Fibroblast of skin of abdomen (primary cell): ENCODE data around the gene KLK4. TPM values are rescaled to one million over a fixed set of nuclear protein-coding genes. Genes with fewer than 3 reads are reported as not detected.

Experiments
- DNase-seq: peaks from one replicate; pipeline ENCODE4 v3.0.0-alpha.2; 2013
- polyA plus RNA-seq, 2 experiments: library from polyadenylated mRNA; unstranded; fragments of 120-200 nt; gene quantifications; one replicate each; pipeline ENCODE4 v1.2.1, GENCODE V29; 2013; ENCODE audit not compliant: insufficient read length in 2 of 2

Gene KLK4, protein sequence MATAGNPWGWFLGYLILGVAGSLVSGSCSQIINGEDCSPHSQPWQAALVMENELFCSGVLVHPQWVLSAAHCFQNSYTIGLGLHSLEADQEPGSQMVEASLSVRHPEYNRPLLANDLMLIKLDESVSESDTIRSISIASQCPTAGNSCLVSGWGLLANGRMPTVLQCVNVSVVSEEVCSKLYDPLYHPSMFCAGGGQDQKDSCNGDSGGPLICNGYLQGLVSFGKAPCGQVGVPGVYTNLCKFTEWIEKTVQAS
- not detected for polyA plus RNA-seq (2013, experiment 1 of 2; ENCODE audit: insufficient read length)
- not detected for polyA plus RNA-seq (2013, experiment 2 of 2; ENCODE audit: insufficient read length)

DNA sequence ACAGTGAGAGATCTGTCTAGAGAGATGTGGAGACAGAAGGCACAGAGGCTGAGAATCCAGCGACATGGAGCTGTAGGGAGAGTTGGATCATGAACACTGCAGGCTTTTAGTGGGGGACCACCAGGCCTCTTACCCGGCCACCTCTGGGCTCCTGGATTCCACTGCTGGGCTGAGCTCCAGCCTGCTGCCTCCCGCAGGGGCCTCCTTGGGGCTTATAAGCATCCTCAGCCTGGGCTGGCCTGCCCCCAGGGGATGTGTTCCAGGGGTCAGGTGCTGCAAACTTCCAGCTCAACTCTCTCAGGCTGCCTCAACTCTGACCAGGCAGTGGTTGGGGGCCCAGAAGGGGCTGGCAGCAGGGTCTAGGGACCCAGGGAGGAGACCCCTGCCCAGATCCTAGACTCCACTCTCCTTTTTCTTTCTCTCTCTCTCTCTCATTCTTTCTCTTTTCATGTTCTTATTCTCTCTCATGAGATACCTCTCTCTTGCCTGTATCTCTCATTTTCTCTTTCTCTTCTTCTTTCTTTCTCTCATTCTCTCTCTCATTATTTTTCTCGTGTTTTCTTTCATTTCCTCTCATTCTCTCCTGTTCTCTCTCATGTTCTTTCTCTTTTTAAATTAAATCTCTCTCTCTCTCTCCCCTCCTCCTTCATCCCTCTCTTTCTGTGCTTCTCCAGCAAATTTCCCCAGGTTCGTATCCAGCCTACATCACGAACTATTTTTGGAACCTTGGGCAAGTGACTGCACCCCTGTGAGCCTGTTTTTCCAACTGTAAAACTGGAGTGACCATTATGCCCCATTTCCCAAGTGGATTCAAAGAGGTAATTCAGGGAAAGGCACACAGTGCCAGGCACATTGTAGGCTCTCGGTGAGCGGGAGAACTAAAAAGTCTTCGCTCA is at the start of gene KLK4:
TSS of gene KLK4 (minus strand) at position 190 of the 896 bp plus-strand sequence. CDS start 657 bp downstream, outside the sequence.
- no peak for DNase-seq

DNA sequence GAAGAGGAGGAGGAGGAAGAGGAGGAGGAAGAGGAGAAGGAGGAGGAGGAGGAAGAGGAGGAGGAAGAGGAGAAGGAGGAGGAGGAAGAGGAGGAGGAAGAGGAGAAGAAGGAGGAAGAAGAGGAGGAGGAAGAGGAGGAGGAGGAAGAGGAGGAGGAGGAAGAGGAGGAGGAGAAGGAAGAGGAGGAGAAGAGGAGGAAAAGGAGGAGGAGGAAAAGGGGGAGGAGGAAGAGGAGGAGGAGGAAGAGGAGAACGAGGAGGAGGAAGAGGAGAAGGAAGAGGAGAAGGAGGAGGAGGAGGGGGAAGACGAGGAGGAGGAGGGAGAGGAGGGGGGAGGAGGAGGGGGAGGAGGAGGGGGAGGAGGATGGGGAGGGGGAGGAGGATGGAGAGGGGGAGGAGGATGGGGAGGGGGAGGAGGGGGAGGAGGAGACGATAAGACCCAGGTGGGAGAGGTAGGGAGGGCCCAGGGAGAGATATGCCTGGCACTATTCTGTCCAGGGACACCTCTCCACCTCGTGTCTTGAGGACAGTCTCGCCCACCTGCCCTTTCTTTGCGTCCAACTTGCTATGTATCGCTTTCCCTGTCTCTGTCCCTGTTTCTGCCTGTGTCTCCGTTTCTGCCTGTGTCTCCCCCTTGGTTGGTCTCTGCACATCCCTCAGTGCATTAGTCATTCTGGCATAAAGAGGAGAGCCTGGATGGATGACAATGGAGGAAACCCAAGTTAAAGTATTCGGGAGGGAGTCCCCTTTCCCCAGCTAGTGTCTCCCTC is 48.7 kb upstream of the KLK4 start:
- no peak for DNase-seq

DNA sequence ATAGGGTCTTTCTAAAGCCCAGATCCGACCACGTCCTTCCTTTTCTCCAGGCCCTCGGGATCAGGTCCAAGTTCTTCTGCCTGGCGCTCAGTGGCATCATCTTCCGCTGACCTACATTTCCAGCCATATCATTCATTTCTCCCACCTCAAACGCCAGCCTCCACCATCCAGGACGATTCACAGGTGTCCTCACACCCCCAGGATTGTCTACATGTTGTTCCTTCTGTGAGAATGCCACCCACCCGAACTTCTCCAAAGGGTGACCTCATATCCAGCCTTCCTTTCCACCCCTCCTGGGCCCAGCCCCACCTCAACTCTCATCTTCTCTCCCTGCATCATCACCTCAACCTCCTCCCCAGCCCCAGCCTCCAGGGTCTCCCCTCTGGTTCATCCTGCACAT is 46.4 kb upstream of the KLK4 start:
- no peak for DNase-seq

DNA sequence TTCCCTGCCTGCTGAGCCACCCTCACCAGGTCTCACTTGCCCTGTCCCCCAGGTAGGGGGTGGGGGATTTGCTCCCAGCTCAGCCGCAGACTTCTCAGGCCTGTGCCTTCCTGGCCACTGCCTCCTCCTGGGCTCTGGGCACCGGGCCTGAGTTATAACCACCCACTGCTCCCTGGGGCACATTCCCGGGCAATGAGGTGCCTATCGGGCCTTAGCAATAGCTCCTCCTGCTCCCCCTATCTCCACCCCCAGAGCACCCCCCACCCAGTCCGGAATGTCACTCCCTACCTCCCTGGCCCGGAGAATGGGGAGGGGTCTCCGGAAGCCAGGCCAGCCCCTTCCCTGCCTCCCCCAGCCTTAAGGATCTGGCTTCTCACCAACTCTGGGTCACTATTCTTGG is 41.7 kb upstream of the KLK4 start, which contains the start of gene KLK5:
TSS of gene KLK5 (minus strand) at position 129 of the 400 bp plus-strand sequence. CDS start 381 bp downstream, outside the sequence.
- no peak for DNase-seq

DNA sequence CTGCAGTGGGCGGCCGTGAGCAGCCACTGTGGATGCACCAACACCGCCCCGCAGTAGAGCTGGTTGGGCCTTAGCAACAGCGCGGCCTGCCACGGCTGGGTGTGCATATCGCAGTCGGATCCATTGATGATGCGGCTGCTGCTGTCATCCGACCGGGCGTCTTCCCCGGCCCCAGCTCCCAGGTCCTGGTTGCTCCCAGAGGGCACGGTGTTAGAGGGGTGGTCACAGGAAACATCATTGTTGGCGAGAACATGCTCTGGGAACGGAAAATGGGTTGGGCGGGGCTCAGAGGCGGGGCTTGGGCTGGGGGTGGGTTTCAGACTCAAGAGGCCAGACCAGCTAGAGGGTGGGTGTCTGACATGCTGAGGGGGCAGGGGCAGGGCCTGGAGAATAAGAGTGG is 38.7 kb upstream of the KLK4 start:
- DNase-seq = no peak

DNA sequence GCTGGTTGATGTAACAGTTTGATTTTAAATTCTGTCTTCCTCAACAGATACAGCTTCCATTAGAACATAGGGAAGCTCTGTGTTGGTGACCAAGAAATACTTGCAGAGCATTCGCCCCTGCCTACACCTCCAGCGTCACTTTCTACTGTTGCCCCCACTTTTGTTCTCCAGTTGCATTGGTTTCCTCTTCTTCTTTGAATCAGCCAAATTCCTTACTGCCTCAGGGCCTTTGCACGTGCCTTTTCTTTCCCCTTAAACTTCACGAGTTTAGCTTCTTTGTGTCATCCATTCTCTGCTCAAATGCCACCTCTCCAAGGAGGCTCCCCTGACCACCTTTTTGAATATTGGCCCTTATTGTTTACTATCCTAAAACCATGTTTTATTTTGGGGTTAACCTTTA is 35.9 kb upstream of the KLK4 start:
- DNase-seq = no peak

DNA sequence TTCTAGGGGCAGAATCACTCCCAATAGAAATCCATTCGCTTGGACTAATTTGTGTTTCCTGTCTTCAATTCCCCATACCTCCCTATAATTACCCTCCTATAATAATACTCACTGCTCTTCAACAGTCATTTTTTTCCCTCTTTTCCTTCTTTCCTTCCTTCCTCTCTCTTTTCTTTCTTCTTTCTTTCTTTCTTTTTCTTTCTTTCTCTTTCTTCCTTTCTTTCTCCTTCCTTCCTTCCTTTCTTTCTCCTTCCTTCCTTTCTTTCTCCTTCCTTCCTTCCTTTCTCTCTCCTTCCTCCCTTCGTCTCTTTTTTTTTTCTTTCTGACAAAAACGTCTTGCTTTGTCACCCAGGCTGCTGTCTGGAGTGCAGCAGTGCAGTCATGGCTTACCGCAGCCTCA is 33.6 kb upstream of the KLK4 start:
- no peak for DNase-seq

DNA sequence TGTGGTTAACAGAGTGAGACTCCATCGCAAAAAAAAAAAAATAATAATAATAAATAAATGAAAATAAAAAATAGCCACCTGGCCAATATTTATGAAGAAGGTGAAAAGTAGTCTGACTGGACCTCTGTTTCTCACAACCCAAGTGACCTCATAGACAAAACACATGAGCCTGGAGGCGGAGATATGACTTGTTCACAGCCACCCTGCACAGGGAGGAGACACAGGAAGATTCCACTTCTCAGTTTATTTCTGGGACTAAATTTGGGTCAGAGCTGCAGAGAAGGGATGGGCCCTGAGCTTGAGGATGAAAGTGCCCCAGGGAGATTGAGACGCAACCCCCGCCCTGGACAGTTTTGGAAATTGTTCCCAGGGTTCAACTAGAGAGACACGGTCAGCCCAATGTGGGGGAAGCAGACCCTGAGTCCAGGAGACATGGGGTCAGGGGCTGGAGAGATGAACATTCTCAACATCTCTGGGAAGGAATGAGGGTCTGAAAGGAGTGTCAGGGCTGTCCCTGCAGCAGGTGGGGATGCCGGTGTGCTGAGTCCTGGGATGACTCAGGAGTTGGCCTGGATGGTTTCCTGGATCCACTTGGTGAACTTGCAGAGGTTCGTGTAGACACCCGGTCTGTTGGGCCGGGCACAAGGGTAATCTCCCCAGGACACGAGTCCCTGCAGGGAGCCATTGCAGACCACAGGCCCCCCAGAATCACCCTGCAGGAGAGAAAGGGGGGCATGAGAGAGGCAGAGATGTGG is 32.1 kb upstream of the KLK4 start:
- no peak for DNase-seq

DNA sequence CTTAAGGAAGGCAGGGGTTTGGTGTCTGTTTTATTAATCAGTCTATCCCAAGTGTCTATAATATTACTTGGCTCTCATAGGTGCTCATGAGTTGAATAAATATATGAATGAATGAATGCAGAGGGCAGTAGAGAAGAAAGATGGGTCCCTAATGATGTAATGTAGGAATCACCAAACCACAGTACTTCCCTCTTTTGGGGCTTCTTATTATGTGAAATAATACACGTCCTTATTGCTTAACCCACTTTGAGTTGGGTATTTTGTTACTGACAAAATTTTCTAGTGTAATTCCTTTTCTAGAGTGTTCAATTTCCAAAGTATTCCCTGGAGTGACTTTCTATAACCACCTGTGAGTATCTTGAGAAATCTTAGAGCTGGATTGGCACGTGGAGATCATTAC is 28.4 kb upstream of the KLK4 start:
- DNase-seq = no peak

DNA sequence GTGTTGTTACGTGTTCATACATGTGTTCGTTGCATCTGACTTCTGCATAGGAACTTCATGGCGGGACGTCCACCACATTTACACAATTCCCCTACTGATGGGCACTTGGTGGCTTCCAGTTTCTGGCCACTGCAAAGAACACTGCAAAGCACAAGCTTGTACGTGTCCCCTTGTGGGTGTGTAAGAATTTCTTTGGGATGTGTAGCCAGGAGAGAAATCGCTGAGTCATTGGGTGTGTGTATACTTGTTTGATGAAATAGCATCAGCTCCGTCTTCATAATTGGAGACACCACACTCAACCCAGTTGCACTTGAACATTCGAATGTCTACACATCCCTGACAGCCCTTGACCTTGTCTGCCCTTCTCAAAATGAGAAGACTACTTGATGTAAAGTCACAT is 22.4 kb upstream of the KLK4 start:
- DNase-seq = no peak

DNA sequence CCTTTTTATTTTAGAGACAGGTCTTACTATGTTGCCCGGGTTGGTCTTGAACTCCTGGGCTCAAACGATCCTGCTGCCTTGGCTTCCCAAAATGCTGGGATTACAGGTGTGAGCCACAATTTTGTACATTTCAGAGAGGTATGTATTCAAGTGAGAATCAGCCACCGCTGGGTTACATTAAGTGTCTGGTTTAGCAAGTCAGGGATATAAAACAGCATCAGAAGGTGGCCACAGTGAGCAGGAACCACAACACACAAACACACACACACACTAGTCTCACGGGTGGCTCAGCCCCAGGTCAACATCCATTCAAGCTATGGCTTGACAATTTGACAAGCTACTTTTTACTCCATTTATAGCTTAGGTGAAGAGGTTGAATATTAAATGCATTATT is 21.5 kb upstream of the KLK4 start:
- no peak for DNase-seq

DNA sequence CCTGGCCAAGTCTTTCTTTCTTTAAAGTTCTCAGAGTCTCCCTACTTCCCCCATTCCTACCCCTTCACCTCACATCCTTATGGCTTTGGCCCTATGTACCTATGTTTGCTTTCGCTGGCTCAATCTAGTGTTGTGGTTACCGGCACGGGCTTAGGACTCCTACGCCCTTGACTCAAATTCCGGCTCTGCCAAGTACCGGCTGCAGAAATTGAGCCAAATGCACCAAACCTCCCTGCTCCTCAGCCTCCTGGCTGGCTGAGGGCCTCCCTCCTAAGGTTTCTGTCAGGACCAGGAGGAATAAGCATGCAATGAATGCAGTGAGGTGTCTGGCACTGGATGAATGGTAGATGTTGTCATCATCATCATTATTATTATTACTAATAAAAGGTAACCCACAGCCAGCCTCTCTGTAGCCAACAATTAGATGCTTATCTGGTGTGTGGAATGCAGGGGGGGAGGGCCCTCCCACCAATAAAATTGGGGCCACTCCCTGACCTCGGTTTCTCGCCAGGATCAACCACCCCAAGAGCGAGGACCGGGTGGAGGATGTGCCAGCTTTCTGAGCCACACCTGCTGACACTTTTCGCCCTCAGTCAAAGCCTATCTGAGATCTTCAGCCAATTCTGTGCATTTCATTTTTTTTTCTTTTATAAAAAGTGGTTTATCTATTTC is 21.0 kb upstream of the KLK4 start:
- DNase-seq = no peak

DNA sequence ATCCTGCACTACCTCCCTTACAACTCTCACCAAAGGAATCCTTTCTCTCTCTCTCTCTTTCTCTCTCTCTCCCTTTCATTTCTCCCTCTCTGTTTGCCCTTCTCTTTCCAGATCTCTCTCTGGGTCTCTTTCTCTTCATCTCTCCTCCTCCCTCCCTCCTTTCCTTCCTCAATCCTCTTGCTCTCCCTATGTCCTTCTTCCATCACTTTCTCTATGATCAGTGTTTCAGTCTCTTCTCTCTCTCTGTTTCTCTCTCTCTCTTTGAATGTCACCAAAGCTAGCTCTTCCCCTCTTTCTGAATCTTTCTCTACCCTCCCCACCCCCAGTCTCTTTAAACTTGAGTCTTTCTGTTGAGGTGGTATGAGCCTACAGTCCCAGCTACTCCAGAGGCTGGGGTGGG is 19.8 kb upstream of the KLK4 start:
- no peak for DNase-seq

DNA sequence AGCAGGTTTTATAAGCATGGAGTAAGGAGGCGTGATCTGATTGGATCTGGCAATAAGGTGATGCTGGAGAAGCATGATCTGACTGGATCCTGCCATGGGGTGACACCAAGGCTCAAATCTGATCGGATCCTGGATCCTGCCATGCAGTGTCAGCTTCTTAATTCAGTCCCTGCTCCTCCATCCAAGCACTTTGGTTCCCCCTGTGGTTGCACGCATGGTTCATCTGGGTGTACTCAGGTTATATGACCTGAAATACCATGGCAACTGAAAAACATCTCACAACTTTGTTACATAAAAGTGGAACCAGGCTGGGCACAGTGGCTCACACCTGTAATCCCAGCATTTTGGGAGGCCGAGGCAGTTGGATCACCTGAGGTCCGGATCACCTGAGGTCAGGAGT is 17.6 kb upstream of the KLK4 start:
- no peak for DNase-seq

DNA sequence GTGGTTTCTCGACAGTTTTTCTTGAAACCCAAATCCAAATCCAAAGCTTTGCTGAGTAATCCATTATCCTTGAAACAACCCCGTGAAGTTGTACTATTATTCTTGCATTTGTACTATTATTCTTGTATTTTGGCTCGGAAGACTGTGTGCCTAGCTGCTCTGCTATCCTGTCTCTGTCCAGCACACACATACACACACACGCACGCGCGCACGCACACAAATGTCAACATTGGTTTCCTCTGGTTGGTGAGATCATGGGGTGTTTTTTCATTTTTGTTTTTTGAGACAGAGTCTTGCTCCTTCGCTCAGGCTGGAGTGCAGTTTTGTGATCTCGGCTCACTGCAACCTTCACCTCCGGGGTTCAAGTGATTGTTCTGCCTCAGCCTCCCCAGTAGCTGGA is 14.9 kb upstream of the KLK4 start:
- DNase-seq = no peak

DNA sequence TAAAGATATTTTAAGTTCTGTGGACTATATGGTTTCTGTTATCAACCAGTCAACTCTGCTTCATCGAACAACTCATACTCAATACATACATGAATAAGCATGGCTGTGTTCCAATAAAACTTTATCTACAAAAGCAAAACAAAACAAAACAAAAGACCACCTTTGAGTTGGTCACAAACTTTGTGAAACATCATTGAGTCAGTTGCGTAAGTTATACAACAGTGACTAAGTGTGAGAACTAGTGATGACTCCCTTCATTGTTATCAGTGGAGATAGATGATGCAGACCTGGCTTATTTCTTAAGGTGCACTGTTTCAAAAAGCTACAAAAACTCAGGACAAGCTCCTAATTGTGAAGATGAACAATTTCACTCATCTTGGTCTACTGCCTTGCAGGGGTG is 14.5 kb upstream of the KLK4 start:
- no peak for DNase-seq

DNA sequence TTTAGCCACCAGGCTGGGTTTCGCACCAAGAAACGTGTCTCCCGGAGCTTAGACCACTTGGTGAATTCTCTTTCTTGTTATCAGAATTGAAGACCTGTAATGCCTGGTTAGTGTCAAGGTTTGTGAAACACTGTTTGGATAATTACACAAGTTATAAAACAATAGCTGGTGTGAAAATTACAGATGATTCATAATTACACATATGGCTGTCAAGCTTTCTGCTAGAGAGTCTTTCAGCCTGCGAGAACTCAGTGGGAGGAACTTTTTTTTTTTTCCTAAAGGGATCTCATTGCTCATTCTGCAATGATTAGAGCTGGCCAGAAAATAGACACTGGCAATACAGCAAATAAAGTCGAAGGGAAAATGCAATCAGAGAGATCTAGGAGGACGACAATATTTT is 13.4 kb upstream of the KLK4 start:
- DNase-seq = no peak

DNA sequence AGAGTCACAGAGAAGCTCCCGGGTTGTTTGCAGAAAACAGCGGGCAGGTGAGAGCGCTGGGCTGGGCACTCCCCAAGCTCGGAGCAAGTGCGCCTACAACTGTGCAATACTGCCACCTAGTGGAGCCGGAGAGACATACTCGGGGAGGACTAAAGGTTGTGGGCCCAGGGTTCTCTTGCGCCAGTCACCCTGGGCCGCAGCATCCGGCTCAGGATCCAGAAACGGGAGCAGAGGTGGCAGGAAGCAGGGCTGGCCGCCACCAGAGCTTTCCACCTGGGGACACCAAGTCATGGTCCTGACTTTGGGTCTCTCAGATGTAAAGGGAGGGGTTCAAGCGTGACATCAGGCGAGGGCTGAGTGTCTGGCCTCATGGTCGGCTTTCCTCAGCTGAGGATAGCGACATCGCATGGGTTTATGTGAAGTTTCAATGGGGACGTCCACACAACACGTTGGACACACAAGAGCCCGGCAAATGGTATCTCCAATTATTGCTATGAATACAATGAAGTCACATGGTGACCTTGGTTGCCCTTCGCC is 11.2 kb upstream of the KLK4 start:
- DNase-seq = peak; percentile 66

DNA sequence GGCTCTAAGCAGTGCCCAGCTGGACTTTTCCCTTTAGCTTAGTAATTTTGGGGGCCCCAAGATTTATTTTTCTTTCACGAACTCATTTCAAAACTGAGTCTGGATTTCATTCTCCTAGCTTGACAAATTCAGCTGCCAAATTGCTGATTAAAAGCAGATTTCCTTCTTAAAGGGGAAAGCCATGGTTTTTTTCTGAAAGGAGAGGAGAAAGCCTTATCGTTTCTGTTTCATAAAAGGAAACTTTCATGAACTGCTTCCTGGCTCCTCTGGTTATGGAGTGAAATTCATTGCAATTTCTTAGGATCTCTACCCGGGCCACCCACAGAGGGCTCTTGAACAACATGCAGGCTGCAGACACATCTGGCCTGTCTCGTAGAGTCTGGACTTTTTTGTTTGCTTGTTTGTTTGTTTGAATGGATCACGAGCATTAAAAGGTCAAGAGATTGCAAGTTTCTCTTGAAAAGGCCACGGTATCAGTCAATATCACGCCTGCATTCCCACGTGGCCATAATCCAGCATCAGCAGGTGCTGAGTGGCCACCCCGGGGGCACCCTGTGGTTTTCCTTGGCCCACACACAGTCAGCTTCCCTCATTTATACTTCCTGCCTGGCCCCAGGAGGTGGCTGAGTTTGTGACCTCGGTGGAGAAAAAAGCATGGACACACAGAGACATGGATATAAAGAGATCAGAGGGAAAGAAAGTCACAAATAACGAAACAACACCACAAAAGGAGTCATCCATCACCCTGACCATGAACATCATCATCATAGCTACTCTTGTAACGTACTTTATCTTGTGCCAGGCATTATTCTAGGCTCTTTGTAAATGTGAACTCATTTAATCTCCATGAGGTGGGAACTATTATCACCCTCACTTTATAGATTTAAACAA is 10.5 kb upstream of the KLK4 start:
- peak; percentile 15 for DNase-seq

DNA sequence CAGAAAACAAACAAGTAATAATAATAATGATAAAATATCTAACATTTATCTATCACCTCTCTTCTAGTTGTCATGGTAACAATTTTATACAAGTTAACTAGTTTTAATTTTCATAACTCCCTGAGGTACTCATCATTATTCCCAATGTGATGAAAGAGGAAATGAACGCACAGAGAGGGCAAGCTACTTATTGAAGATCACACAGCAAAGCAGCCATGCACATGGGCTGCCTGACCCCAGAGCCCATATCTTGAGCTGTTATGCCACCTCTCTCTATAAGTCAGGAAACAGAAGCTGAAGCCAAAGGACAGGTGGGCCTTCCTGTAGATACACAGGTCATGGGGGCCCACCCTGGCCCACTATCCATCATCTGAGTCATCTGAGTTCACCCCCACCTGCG is 4.9 kb upstream of the KLK4 start:
- no peak for DNase-seq
